ENCODE measurements around the gene C2CD4C. TPM values are rescaled to one million over a fixed set of nuclear protein-coding genes. Genes with fewer than 3 reads are reported as not detected.

The C2CD4C gene
- total and polyA plus RNA-seq, 2 of the 13 experiments (the other 11 are each of a cell fraction or from before 2014, with no cell fraction given) = not detected

GRCh38 chr19:428149-428548, 19.2 kb upstream of the C2CD4C start:
- TF ChIP-seq TFDP1 (CRISPR knock-in tag; IDR thresholded peaks at IDR 0.05; ENCODE audit: borderline replicate concordance) = no peak
- no peak for TF ChIP-seq KDM1A (CRISPR knock-in tag; IDR thresholded peaks at IDR 0.05)
- TF ChIP-seq ZNF20 (CRISPR knock-in tag; IDR thresholded peaks at IDR 0.05) = no peak
- TF ChIP-seq ZNF510 (CRISPR knock-in tag; IDR thresholded peaks at IDR 0.05; ENCODE audit: low read depth) = no peak
- no peak for TF ChIP-seq MXD3 (CRISPR knock-in tag; IDR thresholded peaks at IDR 0.05)
- no peak for TF ChIP-seq ZFYVE20 (CRISPR knock-in tag; IDR thresholded peaks at IDR 0.05; ENCODE audit: borderline replicate concordance, low read depth)
- no peak for TF ChIP-seq ZNF614 (CRISPR knock-in tag; IDR thresholded peaks at IDR 0.05; ENCODE audit: borderline replicate concordance)
- TF ChIP-seq NCOA2 (CRISPR knock-in tag; IDR thresholded peaks at IDR 0.05) = no peak
- TF ChIP-seq ZNF512B (CRISPR knock-in tag; IDR thresholded peaks at IDR 0.05; ENCODE audit: borderline replicate concordance) = no peak
- no peak for TF ChIP-seq EZH2 (conservative IDR thresholded peaks at IDR 0.05; ENCODE audit: low read depth, low read length)
- no peak for TF ChIP-seq SNAPC2 (CRISPR knock-in tag; IDR thresholded peaks at IDR 0.05)
- TF ChIP-seq CREB1 (IDR thresholded peaks at IDR 0.05) = no peak
- TF ChIP-seq CREB1 (CRISPR knock-in tag; IDR thresholded peaks at IDR 0.05) = no peak
- no peak for TF ChIP-seq ARID4A (CRISPR knock-in tag; IDR thresholded peaks at IDR 0.05; ENCODE audit: borderline replicate concordance)
- TF ChIP-seq NKX3-1 (CRISPR knock-in tag; IDR thresholded peaks at IDR 0.05) = no peak
- WGBS (ENCODE audit: low lambda C conversion rate) = 92% methylated on average over 15 of the region's 15 CpGs
- Histone ChIP-seq H3K27me3 (ENCODE audit: control insufficient read depth in 1 of 2, insufficient read depth in 2 of 2, low read length in 2 of 2) (no peaks in the 10 kb centered on the region), H3K79me2 (ENCODE audit: insufficient read depth, low read length) (no peaks in the 10 kb centered on the region), H4K20me1 (ENCODE audit: insufficient read depth, low read length) (no peaks in the 10 kb centered on the region), H3K9ac (ENCODE audit: insufficient read depth, low read depth, low read length) (no peak overlapping the region), H3K9me3 (ENCODE audit: low read length) (no peaks in the 10 kb centered on the region), H2AFZ (ENCODE audit: low read length) (no peak overlapping the region), H3K4me2 (ENCODE audit: low read depth, low read length) (no peak overlapping the region), H3K27ac (ENCODE audit: extremely low read length, insufficient read depth, low read length) (no peak overlapping the region), H3K4me3 (replicated peaks in 1 of 3; ENCODE audit: insufficient read depth in 1 of 3, low read depth in 2 of 3, low read length in 3 of 3) (no peak overlapping the region), H3K36me3 (replicated peaks in 1 of 2; ENCODE audit: control insufficient read depth in 1 of 2, insufficient read depth in 2 of 2, low read length in 2 of 2) (peaks cover 0 to 3% of the 10 kb centered on the region in 2 experiments; a peak in 1 of 5 replicates), H3K4me1 (ENCODE audit: insufficient read depth, low read length) (no peaks in the 10 kb centered on the region)
- in situ Hi-C loops (cut with HindIII; ENCODE audit: extremely low pct_ligation_motif_present, low pct_unique_long_range_greater_than_20kb) (no loop called here), intact Hi-C loops (cut with micrococcal nuclease; ENCODE audit: unreplicated experiment) (no loop called here)
- FAIRE-seq = no peak
- ChIA-PET POLR2A (no interaction called here), CTCF (ENCODE audit: low intra/inter-chr PET ratio, low total read pairs) (no interaction called here)
- no TSS peak for BruUV-seq (replicated peaks)
- ATAC-seq = no peak
- no peak for DNase-seq (ENCODE audit: low spot score)
